ENCODE data around the gene ZC3H12C. TPM values are rescaled to one million over a fixed set of nuclear protein-coding genes. Genes with fewer than 3 reads are reported as not detected.

ZC3H12C gene
- total RNA-seq, 2 experiments from 2014 or later = 0.05 to 0.17 TPM

- Mint-ChIP-seq H3K27ac (no peak overlapping the region), H3K4me3 (no peak overlapping the region), H3K9me3 (no peaks in the 10 kb centered on the region), H3K4me1 (ENCODE audit: low read depth) (peaks cover 12% of the 10 kb centered on the region), H3K36me3 (ENCODE audit: low read depth) (no peaks in the 10 kb centered on the region), H3K27me3 (peaks cover 5% of the 10 kb centered on the region)
- Histone ChIP-seq H3K4me1 (ENCODE audit: insufficient read depth, low read length) (no peaks in the 10 kb centered on the region), H3K9me3 (ENCODE audit: control insufficient read depth in 1 of 2, insufficient read depth in 1 of 2, low read length in 2 of 2) (no peaks in the 10 kb centered on the region), H3K36me3 (ENCODE audit: insufficient read depth, low read length) (no peaks in the 10 kb centered on the region), H3K27me3 (ENCODE audit: control insufficient read depth in 1 of 2, insufficient read depth in 2 of 2, low read length in 2 of 2) (no peaks in the 10 kb centered on the region), H3K27ac (ENCODE audit: low read depth in 1 of 2, low read length in 2 of 2) (no peak overlapping the region), H3K4me3 (ENCODE audit: low read length) (no peak overlapping the region)
- intact Hi-C loops (cut with DNase I, micrococcal nuclease) = no loop called here
- DNase-seq (no peak), ATAC-seq (ENCODE audit: poor library complexity) (no peak)
- POLR2A ChIA-PET = no interaction called here
- TF ChIP-seq CTCF (IDR thresholded peaks at IDR 0.05) = no peak
- CTCF ChIA-PET = interaction anchor here (1.6 kb wide), 1 partner anchor 233 kb away, joined by 3 read pairs; the partner anchor contains the start of gene FDX1
Measured at GRCh38 chr11:110196241-110196754, 103.1 kb downstream of the ZC3H12C start.

GRCh38 chr11:110196884-110197420 lies 103.8 kb downstream of the ZC3H12C start:
- no peaks in the 10 kb centered on the region for H3K27me3 ChIP-seq (ENCODE audit: control insufficient read depth in 1 of 2, insufficient read depth in 2 of 2, low read length in 2 of 2)
- no peak overlapping the region for H3K27ac ChIP-seq (ENCODE audit: low read depth in 1 of 2, low read length in 2 of 2)
- ATAC-seq (ENCODE audit: poor library complexity) (no peak), DNase-seq (no peak)
- Mint-ChIP-seq H3K4me3 (no peak overlapping the region), H3K27me3 (peaks cover 5% of the 10 kb centered on the region), H3K4me1 (ENCODE audit: low read depth) (peaks cover 12% of the 10 kb centered on the region), H3K36me3 (ENCODE audit: low read depth) (no peaks in the 10 kb centered on the region), H3K27ac (no peak overlapping the region), H3K9me3 (no peaks in the 10 kb centered on the region)
- CTCF ChIA-PET = interaction anchor here (1.6 kb wide), 1 partner anchor 236 kb away, joined by 3 read pairs; no protein-coding TSS in a partner anchor
- H3K9me3 ChIP-seq (ENCODE audit: control insufficient read depth in 1 of 2, insufficient read depth in 1 of 2, low read length in 2 of 2) = no peaks in the 10 kb centered on the region
- no peaks in the 10 kb centered on the region for H3K36me3 ChIP-seq (ENCODE audit: insufficient read depth, low read length)
- no peaks in the 10 kb centered on the region for H3K4me1 ChIP-seq (ENCODE audit: insufficient read depth, low read length)
- no peak for TF ChIP-seq CTCF (IDR thresholded peaks at IDR 0.05)
- POLR2A ChIA-PET = no interaction called here
- intact Hi-C loops (cut with DNase I, micrococcal nuclease) = no loop called here
- H3K4me3 ChIP-seq (ENCODE audit: low read length) = no peak overlapping the region

GRCh38 chr11:110198031-110198729 lies 105.0 kb downstream of the ZC3H12C start:
- intact Hi-C loops (cut with DNase I, micrococcal nuclease) = no loop called here
- H3K4me3 Mint-ChIP-seq = no peak overlapping the region
- Histone ChIP-seq H3K36me3 (ENCODE audit: insufficient read depth, low read length) (no peaks in the 10 kb centered on the region), H3K27ac (ENCODE audit: low read depth in 1 of 2, low read length in 2 of 2) (no peak overlapping the region), H3K4me1 (ENCODE audit: insufficient read depth, low read length) (no peaks in the 10 kb centered on the region), H3K9me3 (ENCODE audit: control insufficient read depth in 1 of 2, insufficient read depth in 1 of 2, low read length in 2 of 2) (no peaks in the 10 kb centered on the region), H3K4me3 (ENCODE audit: low read length) (no peak overlapping the region), H3K27me3 (ENCODE audit: control insufficient read depth in 1 of 2, insufficient read depth in 2 of 2, low read length in 2 of 2) (no peaks in the 10 kb centered on the region)
- no peak overlapping the region for H3K27ac Mint-ChIP-seq
- ChIA-PET CTCF (interaction anchor here (1.6 kb wide), 1 partner anchor 235 kb away, joined by 3 read pairs; no protein-coding TSS in a partner anchor), POLR2A (interaction anchor here (0.7 kb wide), 1 partner anchor 52 kb away, joined by 3 read pairs; no protein-coding TSS in a partner anchor)
- no peaks in the 10 kb centered on the region for H3K4me1 Mint-ChIP-seq (ENCODE audit: low read depth)
- H3K36me3 Mint-ChIP-seq (ENCODE audit: low read depth) = no peaks in the 10 kb centered on the region
- H3K9me3 Mint-ChIP-seq = no peaks in the 10 kb centered on the region
- no peak for DNase-seq
- H3K27me3 Mint-ChIP-seq = no peaks in the 10 kb centered on the region
- TF ChIP-seq CTCF (IDR thresholded peaks at IDR 0.05) = no peak
- no peak for ATAC-seq (ENCODE audit: poor library complexity)
